Pulmonary artery endothelial cell (primary cell): ENCODE results near the gene CHN2. TPM values are rescaled to one million over a fixed set of nuclear protein-coding genes. Genes with fewer than 3 reads are reported as not detected.

Source experiments
- DNase-seq: peaks from one replicate; pipeline ENCODE4 v3.0.0-alpha.2; 2011; ENCODE audit warnings: low read depth, low spot score
- total RNA-seq: library from RNA; depleted of rRNA; stranded (reverse); fragments of >200 nt; gene quantifications from 2 replicates; pipeline ENCODE4 v1.2.3, GENCODE V29; 2014

CHN2 gene
- total RNA-seq, 1 donor from 2014 or later = 0.13 TPM

- DNase-seq = no peak
Observed at GRCh38 chr7:29306319-29306991, 111.9 kb downstream of the CHN2 start.

DNA sequence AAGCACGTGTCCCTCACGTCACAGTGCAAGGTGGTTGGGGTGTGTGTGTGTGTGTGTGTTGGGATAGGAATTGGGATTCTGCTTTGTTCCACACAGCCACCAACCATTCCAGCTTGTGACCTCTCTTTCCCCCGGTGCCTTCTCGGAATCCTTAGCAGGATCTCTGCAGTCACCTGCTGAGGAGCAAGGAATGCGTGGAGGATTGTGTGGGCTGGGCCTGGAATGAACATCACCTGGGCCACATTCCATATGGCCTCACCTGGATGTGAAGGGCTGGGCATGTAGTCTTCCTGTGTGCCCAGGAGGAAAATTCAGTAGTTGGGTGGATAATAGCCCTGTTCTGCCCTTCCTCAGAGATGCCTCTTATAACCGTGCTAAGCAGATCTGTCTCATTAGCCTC is 113.8 kb downstream of the CHN2 start:
- DNase-seq = no peak

- DNase-seq = peak; percentile 7
Observed at GRCh38 chr7:29309041-29309854, 114.7 kb downstream of the CHN2 start.

DNA sequence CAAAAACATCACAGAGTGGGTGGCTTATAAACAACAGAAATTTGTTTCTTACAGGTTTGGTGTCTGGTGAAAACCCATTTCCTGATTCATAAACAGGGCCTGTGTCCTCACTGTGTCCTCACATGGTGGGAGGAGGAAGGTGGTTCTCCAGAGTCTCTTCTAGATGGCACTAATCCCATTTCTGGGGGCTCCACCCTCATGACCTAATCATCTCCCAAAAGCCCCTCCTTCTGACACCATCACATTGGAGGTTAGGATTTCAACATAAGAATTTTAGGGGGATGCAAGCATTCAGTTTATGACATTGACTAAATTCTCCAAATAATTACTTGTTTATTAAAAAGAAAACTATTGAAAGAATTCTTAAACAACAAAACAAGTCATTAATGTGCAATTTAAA is 116.0 kb downstream of the CHN2 start:
- no peak for DNase-seq

DNA sequence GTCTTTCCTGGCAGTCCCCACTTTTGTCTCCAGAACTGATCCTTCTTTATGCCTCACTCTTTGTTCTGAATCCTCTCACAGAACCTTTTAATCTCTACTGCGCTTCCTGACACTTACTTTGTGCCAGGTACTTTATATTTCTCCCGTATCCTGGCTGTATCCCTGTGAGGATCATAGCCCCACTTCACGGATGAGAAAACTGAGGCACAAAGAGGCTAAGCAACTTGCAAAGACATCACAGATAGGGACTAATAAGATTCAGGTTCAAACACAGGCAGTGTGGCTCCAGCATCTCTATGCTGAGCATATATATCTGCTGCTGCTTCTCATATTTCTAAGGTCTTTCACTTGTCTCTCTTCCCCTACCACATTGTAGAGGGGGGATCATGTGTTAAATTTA is 116.7 kb downstream of the CHN2 start:
- DNase-seq = no peak

DNA sequence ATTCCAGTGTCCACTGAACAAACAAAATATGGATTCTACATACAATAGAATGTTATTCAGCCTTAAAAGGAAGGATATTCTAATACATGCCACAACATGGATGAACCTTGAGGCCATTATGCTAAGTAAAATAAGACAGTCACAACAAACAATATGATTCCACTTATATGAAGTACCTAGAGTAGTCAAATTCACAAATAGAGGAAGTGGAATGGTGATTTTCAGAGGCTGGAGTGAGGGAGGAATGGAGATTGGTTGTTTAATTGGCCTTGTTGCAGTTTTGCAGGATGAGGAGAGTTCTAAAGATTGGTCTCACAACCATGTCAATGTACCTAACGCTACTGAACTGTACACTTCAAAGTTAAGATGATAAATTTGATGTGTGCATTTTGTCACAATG is 119.6 kb downstream of the CHN2 start:
- no peak for DNase-seq

DNA sequence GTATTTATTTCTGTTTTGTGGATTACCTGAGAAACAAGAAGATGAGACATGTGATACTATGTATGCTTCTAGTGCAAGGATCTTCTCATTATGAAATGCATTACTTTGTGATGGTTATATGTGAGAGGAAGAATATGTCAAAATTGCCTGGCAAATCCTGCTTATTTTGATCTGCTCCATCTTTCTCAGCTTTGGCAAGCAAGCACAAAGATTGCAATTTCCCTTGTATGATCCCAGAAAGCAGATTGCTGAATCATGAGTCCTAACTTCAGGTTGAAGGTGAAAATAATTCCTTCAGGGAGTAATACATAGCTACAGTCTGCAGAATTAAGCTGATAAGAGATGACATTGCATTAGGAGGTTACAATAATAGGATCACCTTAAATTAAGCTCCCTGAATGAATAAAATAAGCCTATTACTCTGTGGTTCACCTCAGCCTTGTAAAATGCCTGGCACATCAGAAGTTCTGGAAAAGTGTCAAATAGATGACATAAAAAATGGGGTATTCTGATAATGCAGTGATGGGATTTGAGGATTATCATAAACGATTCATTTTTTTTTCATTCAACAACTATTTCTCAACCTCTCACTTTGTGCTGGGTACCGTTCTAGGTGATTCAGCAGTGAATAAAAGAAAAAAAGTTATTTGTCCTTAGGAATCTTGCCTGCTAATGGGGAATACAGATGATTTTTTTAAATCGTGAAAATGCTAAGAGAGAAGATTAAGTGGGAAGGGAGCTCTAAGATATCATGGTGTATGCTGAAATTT is 120.7 kb downstream of the CHN2 start:
- DNase-seq = no peak

GRCh38 chr7:29315892-29316270 is 121.3 kb downstream of the CHN2 start:
- DNase-seq = no peak

DNA sequence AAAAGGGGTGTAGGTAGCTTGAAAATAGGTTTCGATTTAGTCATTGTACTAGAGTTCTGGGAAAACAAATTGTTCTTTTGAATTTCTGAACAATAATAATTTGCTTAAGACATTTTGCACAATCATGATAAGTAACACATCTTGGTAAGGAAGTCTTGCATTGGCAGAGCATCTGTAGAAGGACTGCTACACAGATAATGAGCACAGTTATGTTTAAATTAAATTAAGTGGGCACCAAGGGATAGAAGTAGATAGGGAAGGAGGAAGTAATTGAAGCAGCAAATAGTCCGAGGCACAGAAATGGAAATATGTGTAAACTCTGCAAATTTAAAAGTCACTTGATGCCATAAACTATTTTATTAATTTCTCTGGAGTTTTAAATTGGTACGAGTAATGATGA is 122.4 kb downstream of the CHN2 start:
- DNase-seq = no peak

GRCh38 chr7:29318853-29319718 is 124.5 kb downstream of the CHN2 start:
- DNase-seq = no peak

- DNase-seq = no peak
Observed at GRCh38 chr7:29319719-29320521, 125.3 kb downstream of the CHN2 start.

DNA sequence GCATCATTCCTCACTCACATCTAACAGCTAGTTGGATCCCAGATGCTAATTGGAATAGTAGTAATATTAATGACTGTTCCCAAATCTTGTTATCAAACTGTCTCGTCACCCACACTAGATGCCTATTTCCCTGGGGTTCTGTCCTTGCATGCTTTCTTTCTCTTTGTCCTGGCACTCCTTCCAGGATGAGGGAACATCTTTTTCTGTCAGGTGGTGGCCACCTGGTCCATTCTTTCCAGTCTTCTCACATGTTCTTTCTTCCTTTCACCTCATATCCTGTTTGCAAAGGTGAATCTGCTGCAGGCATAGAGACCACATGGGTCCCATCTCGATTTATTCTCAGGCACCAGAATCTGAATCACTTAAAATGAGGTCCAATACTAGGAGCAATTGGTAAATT is 126.0 kb downstream of the CHN2 start:
- DNase-seq = no peak

GRCh38 chr7:29322023-29322712 is 127.6 kb downstream of the CHN2 start:
- no peak for DNase-seq

- DNase-seq = no peak
Observed at GRCh38 chr7:29325476-29325875, 130.9 kb downstream of the CHN2 start.

DNA sequence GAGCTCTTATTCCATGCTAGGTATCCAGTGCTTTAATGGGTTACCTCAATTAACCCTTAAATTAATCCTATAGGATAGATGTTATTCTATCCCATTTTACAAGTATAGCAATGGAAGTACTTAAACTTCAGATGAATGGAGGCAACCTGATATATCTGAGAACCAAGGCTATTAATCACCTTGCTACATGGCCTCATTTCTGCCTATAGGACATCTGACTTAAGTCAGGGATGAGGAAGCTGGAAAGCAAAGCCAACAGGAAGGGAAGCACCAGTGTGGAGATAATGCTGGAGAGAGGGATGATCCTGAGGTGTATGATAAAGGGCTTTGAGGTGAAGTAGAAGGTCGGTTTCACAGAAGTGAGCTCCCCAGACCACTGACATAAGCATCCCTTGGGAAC is 132.3 kb downstream of the CHN2 start:
- no peak for DNase-seq

DNA sequence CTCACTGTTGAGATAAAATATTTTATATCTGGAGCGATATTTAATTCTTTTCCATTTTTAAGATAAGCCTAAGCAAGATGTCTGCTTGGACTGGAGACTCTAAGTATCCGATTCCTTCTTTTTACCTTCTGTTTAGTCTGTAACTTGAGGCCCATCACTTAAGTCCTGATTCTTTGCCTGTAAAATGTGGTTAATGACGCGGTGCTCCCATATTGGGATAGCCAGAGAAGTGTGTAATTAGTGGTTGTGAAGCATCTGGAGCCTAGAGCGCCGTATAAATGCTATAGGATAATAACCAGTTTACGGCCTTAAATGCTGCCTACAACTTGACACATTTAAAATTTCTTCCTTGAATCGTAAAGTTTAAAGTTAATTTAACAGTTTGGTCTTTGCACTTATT is 132.9 kb downstream of the CHN2 start:
- DNase-seq = no peak

DNA sequence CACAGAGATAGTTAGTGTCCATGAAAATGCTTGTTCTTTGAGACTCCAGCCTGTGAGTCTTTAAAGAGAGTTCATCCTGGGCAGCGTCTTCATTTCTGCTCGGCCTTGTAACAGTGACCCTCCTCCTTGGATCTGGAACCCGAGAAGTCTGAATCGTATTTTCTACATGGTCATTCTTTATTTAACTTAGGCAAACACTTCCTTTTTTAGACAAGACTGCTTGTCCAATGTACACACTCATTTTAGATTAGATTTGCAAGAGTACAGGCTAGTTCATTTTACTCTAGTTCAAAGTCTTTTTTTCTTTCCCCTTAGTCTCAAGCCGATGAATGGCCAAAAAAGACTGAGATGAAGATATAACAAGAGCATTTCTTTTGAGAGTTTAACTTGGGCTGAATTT is 133.5 kb downstream of the CHN2 start:
- no peak for DNase-seq

DNA sequence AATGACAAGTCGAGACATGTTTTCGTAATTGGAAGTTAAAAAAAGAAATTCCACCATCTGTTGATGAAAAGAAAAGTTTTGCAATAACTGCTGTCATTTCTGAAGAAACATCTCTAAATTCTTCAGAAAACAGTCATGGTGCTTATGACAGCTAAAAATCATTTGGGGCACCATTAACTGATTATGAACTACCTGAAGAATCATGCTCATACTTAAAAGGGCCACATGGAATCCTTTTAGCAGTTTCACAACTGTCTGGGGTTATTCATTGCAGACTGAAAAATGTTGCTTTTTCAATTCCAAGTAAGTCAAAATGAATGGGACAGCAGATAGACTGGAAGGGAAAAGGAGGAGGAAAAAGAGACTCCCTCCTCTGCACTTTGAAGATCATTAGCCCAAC is 134.2 kb downstream of the CHN2 start:
- DNase-seq = no peak

DNA sequence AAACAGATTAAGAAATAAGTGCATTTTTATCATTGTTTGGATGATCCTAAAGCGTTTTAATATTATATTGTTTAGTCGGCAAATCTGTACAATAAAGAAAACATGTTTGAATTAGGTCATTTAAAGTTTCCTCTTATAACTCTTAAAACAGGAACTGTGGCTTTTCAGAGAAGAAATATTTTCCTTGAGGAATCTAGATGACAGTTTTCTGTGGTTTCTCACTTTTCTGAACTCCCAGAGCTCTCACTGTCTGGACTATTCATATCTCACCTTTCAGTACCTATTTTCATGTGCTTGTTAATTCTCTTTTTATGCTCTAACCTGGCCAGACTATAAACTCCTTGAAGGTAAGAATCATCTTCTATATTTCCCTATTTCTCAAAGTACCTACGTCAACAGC is 135.1 kb downstream of the CHN2 start:
- no peak for DNase-seq

GRCh38 chr7:29330136-29330535 is 135.6 kb downstream of the CHN2 start:
- DNase-seq = no peak
